Right lobe of liver (tissue), 6 donors: ENCODE measurements around the gene ANK2. TPM values are rescaled to one million over a fixed set of nuclear protein-coding genes. Genes with fewer than 3 reads are reported as not detected.

ENCODE experiments used
- ATAC-seq, 4 donors: fragments of 200-7000 bp; cut with Tn5 transposase; one replicate each; pipeline ENCODE4 v1.9.1; 2020; ENCODE audit warnings: mild to moderate bottlenecking in 4 of 4, moderate library complexity in 4 of 4
- DNase-seq, 3 donors: peaks; one replicate each; pipeline ENCODE4 v3.0.0-alpha.2; 2020
- H3K27ac ChIP-seq, 3 donors: fragments of 200-600 bp; one replicate each; pipeline ENCODE4 v1.8.0; 2022
- H3K27me3 ChIP-seq, 2 donors: fragments of 200-600 bp; one replicate each; pipeline ENCODE4 v1.8.0; 2022
- H3K36me3 ChIP-seq, 4 donors: fragments of 200-600 bp; sonication (generic) in 1 of 4; one replicate each; pipeline versions ENCODE4 v1.5.1 to v1.8.0; 2017 to 2022; ENCODE audit warnings: control low read depth in 1 of 4
- H3K4me1 ChIP-seq, 4 donors: fragments of 200-600 bp; sonication (generic) in 1 of 4; one replicate each; pipeline versions ENCODE4 v1.5.1 to v1.8.0; 2017 to 2022; ENCODE audit warnings: control low read depth in 1 of 4
- H3K4me3 ChIP-seq, 3 donors: fragments of 200-600 bp; one replicate each; pipeline ENCODE4 v1.8.0; 2022
- H3K9me3 ChIP-seq, 4 donors: fragments of 200-600 bp; sonication (generic) in 1 of 4; one replicate each; pipeline versions ENCODE4 v1.5.1 to v1.8.0; 2017 to 2022; ENCODE audit warnings: control low read depth in 1 of 4
- POLR2A ChIP-seq: fragments of 450-650 bp; IDR thresholded peaks from one replicate; pipeline ENCODE4 v1.6.1; 2017; ENCODE audit warnings: antibody characterized with exemption, mild to moderate bottlenecking
- WGBS: methylation state at CpG from one replicate; pipeline ENCODE4 v1.1.6; 2018; ENCODE audit warnings: low coverage, low lambda C conversion rate; ENCODE audit not compliant: insufficient coverage; ENCODE audit errors: missing lambda C conversion rate; 5-methylcytosine and 5-hydroxymethylcytosine counted together
- intact Hi-C, 2 donors: fragments of 100-400 bp; cut with DNase I; formaldehyde crosslinking; loops; one replicate each; pipeline versions ENCODE4 v1.11.2 to v1.14.1; 2022
- total RNA-seq, 6 experiments: library from RNA; depleted of rRNA in 2 of 6; stranded (reverse); fragments of >200 nt in 2 of 6; fragmentation: NEBNext Ultra II Directional in 3 of 6; extraction: Animal tissue kit (Norgen Biotek cat#: 25700) in 3 of 6; gene quantifications; one replicate each; pipeline versions ENCODE4 v1.1.0 to v1.2.4, GENCODE V29; 2016 to 2023
- TF ChIP-seq, protein P1 (sequence below), 4 donors: fragments of 200-600 bp in 3 of 4; fragments of 450-650 bp in 1 of 4; IDR thresholded peaks; one replicate each; pipeline versions ENCODE4 v1.5.1 to v1.8.0; 2016 to 2022; ENCODE audit warnings: antibody characterized with exemption in 4 of 4, mild to moderate bottlenecking in 2 of 4
- donor health status: DM: no; HTN: yes; CAD: no.
- donor health status: DM: no; HTN: no; CAD: no.
- donor health status: DM: no; HTN: no; CAD: no.
- donor health status: DM: no; HTN: yes; CAD: no.
- donor health status: DM: no; HTN: yes; CAD: no.

The ANK2 gene
- total RNA-seq, 6 experiments from 2014 or later = 0.61 to 1.7 (median 1.1) TPM

DNA sequence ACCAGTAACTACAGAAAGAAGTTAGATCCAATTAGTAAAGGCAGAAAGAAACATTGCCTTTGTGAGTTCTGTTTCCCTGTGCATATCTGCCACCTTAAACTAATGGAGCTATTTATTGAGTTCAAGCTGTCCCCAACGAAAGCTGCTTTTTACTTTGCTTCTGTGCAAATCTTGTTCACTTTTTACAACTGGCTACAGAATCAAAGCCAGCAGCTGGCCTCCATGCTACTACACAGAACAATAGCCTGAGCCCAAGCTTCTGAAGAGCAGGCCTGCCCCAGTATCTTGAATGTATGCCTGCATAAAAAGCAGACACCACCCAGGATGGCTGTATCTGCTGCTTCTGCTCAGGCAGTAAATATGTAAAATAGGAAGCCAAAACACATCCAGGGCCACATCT is 28.1 kb downstream of the ANK2 start:
- WGBS = 33% methylated on average over 1 of the region's 1 CpG
- Histone ChIP-seq H3K4me3 (no peak overlapping the region), H3K27ac (no peak overlapping the region), H3K9me3 (no peaks in the 10 kb centered on the region), H3K27me3 (no peaks in the 10 kb centered on the region), H3K36me3 (no peaks in the 10 kb centered on the region), H3K4me1 (peaks cover 0 to 9% (median 0%) of the 10 kb centered on the region in 4 donors)
- ATAC-seq = no peak
- TF ChIP-seq POLR2A = no peak
- TF ChIP-seq, protein P1, sequence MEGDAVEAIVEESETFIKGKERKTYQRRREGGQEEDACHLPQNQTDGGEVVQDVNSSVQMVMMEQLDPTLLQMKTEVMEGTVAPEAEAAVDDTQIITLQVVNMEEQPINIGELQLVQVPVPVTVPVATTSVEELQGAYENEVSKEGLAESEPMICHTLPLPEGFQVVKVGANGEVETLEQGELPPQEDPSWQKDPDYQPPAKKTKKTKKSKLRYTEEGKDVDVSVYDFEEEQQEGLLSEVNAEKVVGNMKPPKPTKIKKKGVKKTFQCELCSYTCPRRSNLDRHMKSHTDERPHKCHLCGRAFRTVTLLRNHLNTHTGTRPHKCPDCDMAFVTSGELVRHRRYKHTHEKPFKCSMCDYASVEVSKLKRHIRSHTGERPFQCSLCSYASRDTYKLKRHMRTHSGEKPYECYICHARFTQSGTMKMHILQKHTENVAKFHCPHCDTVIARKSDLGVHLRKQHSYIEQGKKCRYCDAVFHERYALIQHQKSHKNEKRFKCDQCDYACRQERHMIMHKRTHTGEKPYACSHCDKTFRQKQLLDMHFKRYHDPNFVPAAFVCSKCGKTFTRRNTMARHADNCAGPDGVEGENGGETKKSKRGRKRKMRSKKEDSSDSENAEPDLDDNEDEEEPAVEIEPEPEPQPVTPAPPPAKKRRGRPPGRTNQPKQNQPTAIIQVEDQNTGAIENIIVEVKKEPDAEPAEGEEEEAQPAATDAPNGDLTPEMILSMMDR (IDR thresholded peaks at IDR 0.05) = no peak
- intact Hi-C loops = no loop called here
- DNase-seq = no peak

DNA sequence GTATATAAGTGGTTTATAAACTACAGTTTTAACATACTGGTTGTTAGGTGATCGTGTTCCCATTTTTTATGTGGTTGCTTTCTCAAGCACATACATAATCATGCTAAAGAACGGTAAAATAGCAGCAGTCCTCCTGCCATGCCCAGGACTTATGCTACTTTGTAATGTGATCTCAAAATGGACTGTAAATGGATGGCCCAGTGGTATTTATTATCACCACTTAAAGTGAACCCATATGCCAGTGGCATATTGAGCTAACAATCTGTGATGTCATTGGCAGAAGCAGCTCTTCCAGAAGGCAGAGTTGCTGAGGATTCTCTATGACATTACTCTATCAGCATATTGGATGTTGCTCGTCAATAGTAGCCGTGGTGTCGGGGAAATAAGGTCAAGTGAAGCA is 28.6 kb downstream of the ANK2 start:
- WGBS = 94% methylated on average over 5 of the region's 5 CpGs
- Histone ChIP-seq H3K36me3 (no peaks in the 10 kb centered on the region), H3K27me3 (no peaks in the 10 kb centered on the region), H3K27ac (no peak overlapping the region), H3K4me3 (no peak overlapping the region), H3K4me1 (peaks cover 0 to 9% (median 0%) of the 10 kb centered on the region in 4 donors), H3K9me3 (no peaks in the 10 kb centered on the region)
- ATAC-seq = no peak
- intact Hi-C loops = no loop called here
- no peak for TF ChIP-seq POLR2A
- TF ChIP-seq, protein P1 (IDR thresholded peaks at IDR 0.05) = no peak
- no peak for DNase-seq

DNA sequence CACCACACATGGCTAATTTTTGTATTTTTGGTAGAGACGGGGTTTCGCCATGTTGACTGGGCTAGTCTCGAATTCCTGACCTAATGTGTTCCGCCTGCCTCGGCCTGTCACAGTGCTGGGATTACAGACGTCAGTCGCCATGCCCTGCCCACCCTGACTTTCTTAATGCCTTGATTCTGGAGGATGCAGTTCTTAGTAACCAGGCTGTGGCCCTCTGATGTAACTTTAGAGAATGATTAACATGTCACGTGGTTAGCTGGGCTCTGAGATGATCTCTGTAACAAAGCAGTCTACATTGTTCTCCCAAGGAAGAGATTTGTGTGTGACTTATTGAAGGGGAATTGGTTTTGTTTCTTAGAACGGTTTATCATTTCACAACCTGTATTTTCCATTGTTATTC is 30.6 kb downstream of the ANK2 start:
- intact Hi-C loops = no loop called here
- Histone ChIP-seq H3K4me1 (peaks cover 0 to 9% (median 0%) of the 10 kb centered on the region in 4 donors), H3K4me3 (no peak overlapping the region), H3K36me3 (no peaks in the 10 kb centered on the region), H3K27ac (no peak overlapping the region), H3K9me3 (no peaks in the 10 kb centered on the region), H3K27me3 (no peaks in the 10 kb centered on the region)
- ATAC-seq (peak; percentile 79 to 92 (median 82)), DNase-seq (peak in 1 of 3 donors; percentile 46)
- 68% methylated on average over 9 of the region's 9 CpGs for WGBS
- TF ChIP-seq, protein P1 (IDR thresholded peaks at IDR 0.05) = no peak
- TF ChIP-seq POLR2A = no peak

DNA sequence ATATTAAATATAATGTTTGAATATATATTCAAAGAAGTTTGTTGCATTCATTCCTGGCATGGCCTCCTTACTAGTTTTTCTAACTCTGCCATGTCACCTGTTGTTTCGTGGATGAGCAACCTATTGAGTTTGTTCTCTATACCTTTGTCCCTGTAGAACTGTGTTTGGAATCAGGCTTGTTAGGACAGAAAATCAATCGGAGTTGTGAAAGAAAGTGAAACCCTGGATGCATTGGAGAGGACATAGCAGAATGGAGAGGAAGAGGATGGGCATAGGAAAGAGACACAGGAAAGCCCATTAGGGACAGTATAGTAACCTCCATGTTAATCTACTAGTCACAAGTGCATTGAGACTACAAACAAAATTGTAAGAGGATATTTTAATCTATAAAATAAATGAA is 31.2 kb downstream of the ANK2 start:
- 10% methylated on average over 2 of the region's 2 CpGs for WGBS
- Histone ChIP-seq H3K36me3 (no peaks in the 10 kb centered on the region), H3K4me3 (no peak overlapping the region), H3K4me1 (peaks cover 0 to 9% (median 0%) of the 10 kb centered on the region in 4 donors), H3K27ac (no peak overlapping the region), H3K27me3 (no peaks in the 10 kb centered on the region), H3K9me3 (no peaks in the 10 kb centered on the region)
- intact Hi-C loops = no loop called here
- DNase-seq = no peak
- ATAC-seq = peak; percentile 46 to 74 (median 66)
- TF ChIP-seq, protein P1 (IDR thresholded peaks at IDR 0.05) = no peak
- TF ChIP-seq POLR2A = no peak

DNA sequence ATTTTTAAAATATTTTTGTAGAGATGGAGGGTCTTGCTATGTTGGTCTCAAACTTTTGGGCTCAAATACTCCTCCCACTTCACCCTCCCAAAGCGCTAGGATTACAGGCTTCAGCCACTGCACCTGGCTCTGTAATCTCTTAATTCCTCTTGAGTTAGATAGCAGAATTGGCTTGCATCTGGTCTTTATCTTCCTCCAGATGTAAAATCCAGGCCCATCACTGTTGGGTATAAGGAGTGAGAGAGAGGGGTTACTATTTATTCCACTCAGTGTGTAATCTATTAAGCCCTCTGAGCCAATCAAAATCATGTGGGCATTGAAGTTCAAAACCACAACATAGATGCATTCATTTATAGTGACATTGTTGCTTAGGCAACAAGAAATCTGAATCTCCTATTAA is 33.9 kb downstream of the ANK2 start:
- Histone ChIP-seq H3K4me3 (no peak overlapping the region), H3K9me3 (no peaks in the 10 kb centered on the region), H3K27ac (no peak overlapping the region), H3K4me1 (peaks cover 0 to 13% (median 0%) of the 10 kb centered on the region in 4 donors), H3K27me3 (no peaks in the 10 kb centered on the region), H3K36me3 (no peaks in the 10 kb centered on the region)
- intact Hi-C loops = no loop called here
- DNase-seq (no peak), ATAC-seq (no peak)
- 83% methylated on average over 1 of the region's 1 CpG for WGBS
- no peak for TF ChIP-seq POLR2A
- TF ChIP-seq, protein P1 (IDR thresholded peaks at IDR 0.05) = no peak
